ENCODE data around the gene DPP4.

GRCh38 chr2:162072181-162072702, 1.8 kb downstream of the DPP4 start:
- no peak for TF ChIP-seq EZH2 (IDR thresholded peaks at IDR 0.05)
- no peak for TF ChIP-seq CTCF (IDR thresholded peaks at IDR 0.05)

All from neural progenitor cell (in vitro differentiated cells).